GM19043 (cell line): ENCODE measurements around the gene DNM3.

Experiments used
- ATAC-seq: cut with Tn5 transposase; IDR thresholded peaks from one replicate; pipeline ENCODE4 v1.9.1; 2021; ENCODE audit warnings: low read depth; ENCODE audit not compliant: unreplicated experiment

Gene DNM3

GRCh38 chr1:172208635-172209034, 367.3 kb downstream of the DNM3 start:
- no peak for ATAC-seq

- no peak for ATAC-seq
Measured at GRCh38 chr1:172211221-172211620, 369.9 kb downstream of the DNM3 start.

GRCh38 chr1:172212124-172212523, 370.8 kb downstream of the DNM3 start:
- no peak for ATAC-seq

GRCh38 chr1:172215006-172215405, 373.7 kb downstream of the DNM3 start:
- no peak for ATAC-seq

- ATAC-seq: no peak
Measured at GRCh38 chr1:172219966-172220365, 378.7 kb downstream of the DNM3 start.

- no peak for ATAC-seq
Measured at GRCh38 chr1:172220376-172220775, 379.1 kb downstream of the DNM3 start.

- no peak for ATAC-seq
Measured at GRCh38 chr1:172221436-172221835, 380.1 kb downstream of the DNM3 start.

GRCh38 chr1:172224871-172225270, 383.6 kb downstream of the DNM3 start:
- ATAC-seq: no peak

- no peak for ATAC-seq
Measured at GRCh38 chr1:172229942-172230341, 388.6 kb downstream of the DNM3 start.

- no peak for ATAC-seq
Measured at GRCh38 chr1:172230526-172230925, 389.2 kb downstream of the DNM3 start.

- ATAC-seq: no peak
Measured at GRCh38 chr1:172236958-172237357, 395.7 kb downstream of the DNM3 start.

- no peak for ATAC-seq
Measured at GRCh38 chr1:172238158-172238557, 396.9 kb downstream of the DNM3 start.

GRCh38 chr1:172238965-172239364, 397.7 kb downstream of the DNM3 start:
- ATAC-seq: no peak

GRCh38 chr1:172239901-172240300, 398.6 kb downstream of the DNM3 start:
- ATAC-seq: no peak

GRCh38 chr1:172241540-172241939, 400.2 kb downstream of the DNM3 start:
- ATAC-seq: no peak

- no peak for ATAC-seq
Measured at GRCh38 chr1:172244865-172245264, 403.6 kb downstream of the DNM3 start.

- ATAC-seq: no peak
Measured at GRCh38 chr1:172245788-172246187, 404.5 kb downstream of the DNM3 start.

- ATAC-seq: no peak
Measured at GRCh38 chr1:172246521-172247390, 405.5 kb downstream of the DNM3 start.

GRCh38 chr1:172251486-172251885, 410.2 kb downstream of the DNM3 start:
- no peak for ATAC-seq

GRCh38 chr1:172252321-172252720, 411.0 kb downstream of the DNM3 start:
- ATAC-seq: no peak

- no peak for ATAC-seq
Measured at GRCh38 chr1:172252958-172253357, 411.7 kb downstream of the DNM3 start.

- ATAC-seq: no peak
Measured at GRCh38 chr1:172254521-172255222, 413.4 kb downstream of the DNM3 start.
